Fibroblast of peridontal ligament (primary cell): ENCODE measurements around the gene IBTK.
"Not testable (repeated sequence)": the region's sequence is repeated elsewhere in the genome, so short reads cannot be mapped to it uniquely, and the experiment has no call there.

ENCODE experiments used
- DNase-seq: peaks from one replicate; pipeline ENCODE4 v3.0.0-alpha.2; 2010; ENCODE audit errors: extremely low read depth

IBTK gene

DNA sequence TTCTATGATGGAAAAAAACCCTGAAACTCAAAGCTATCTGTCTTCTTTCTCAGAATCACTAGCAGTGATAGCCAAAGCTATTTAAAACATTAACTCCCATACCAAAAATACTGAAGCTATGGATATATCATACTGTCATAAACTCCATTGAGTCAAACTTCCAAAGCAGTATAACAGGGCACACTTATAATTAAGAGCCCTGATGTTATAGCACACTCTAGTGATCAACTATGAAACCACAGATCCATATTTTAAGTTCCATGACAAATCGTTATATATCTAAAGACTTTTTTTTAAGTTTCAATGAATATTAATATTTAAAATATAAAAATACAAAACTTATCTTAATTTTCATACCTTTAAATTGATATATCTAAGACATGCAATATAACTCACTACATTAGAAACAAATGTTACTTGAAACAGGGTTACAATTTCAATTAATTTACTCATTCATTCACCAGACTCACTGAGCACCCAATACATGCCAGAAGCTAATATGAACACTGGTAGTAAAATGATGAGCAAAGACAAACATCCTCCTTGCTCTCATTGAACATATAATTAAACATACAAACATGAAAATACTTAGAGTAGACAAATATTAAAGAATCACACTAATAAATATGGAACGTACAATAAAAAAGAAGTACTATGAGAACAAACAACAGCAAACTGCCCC, 69.3 kb downstream of the IBTK start:
- peak; percentile 83 for DNase-seq

- DNase-seq, result peak; percentile 18
Observed at GRCh38 chr6:82176616-82177015, 70.9 kb downstream of the IBTK start.

DNA sequence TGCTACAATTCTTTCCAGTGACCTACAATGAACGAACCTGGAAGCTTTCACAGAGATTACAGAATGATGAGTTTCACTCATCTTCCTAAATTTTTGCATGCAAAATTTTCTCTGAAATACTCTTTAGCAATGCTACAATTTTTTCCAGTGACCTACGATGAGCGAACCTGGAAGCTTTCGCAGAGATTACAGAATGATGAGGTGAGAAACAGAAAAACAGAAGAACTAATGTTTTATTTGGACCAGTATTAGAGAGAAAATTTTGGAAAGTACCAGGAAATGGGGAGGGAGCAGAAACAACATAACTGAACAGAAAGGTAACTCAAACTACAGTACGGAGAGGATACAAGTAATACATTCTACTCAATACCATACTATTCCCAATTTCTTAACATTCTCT, 75.0 kb downstream of the IBTK start:
- DNase-seq, result no peak

DNA sequence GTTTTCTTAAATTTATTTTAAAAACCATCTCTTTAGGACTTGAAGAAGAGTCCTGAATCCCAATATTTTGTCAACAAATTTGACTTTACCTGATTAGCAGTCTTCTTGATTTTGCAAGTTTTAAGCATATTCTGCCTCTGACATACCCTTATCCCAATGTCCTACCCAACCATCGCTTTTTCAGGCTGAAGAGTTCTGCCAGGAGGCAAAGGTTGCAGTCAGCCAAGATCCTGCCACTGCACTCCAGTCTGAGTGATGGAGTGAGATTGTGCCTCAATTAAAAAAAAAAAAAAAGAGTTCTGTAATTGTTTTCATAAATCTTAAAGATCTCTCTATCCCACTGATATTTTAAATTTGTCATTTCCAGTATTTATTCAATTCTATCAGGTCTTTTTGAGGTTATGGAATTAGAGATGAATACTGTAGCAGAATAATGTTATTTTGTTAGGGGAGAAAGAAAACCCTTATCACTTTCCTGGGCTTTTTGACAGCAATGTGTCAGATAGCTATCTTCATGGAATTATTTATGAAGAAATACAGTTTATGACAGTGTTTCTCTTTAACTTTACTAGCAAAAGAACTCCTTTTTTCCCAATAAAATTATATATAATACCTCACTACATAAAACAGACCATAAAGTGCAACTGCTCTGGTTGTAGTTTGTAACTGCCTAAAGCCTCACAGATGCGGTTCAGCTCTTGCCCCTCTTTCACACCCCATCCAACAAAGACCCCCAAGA, 78.2 kb downstream of the IBTK start:
- DNase-seq, result no peak

DNA sequence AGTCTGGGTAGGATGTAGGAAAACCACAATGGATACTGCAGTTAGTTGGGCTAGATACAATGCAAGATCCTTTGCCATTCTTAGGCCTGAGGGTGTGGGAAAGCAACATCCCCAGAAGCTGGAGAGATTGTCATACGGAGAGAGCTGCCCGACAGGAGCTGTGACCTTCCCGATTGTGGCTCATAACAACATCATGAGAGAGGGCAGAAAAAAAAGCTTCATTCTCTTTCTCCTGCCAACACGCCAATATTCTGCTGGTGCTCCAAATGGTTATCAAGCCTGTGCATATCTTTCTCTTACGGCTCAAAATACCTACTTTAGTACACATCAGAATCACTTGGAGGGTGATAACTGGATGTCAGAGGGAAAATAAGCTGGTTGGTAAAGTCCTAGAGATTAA, 81.1 kb downstream of the IBTK start:
- DNase-seq, result no peak

DNA sequence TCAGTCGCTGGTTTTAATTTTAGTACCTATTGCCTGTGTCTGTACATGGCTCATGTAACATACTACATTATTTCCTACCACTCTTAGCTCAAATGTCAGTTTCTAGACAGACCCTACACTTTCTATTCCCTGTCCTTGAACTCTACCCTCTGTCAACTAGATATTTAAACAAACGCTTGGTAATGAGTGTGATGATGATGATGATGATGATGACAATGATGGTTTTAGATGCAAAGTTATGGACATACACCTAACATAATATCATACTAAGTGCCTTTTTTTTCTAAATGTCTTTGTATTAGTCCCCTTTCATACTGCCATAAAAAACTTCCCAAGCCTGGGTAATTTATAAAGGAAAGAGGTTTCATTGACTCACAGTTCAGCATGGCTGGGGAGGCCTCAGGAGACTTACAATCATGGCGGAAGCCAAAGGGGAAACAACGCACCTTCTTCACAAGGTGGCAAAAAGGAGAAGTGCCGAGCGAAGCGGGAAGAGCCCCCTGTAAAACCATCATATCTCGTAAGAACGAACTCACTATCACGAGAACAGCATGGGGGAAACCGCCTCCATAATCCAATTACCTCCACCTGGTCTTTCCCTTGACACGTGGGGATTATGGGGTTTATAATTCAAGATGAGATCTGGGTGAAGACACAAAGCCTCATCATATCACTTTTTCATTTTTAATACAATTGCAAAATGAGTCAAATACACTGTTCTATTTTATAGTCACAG, 87.1 kb downstream of the IBTK start:
- no peak for DNase-seq

DNA sequence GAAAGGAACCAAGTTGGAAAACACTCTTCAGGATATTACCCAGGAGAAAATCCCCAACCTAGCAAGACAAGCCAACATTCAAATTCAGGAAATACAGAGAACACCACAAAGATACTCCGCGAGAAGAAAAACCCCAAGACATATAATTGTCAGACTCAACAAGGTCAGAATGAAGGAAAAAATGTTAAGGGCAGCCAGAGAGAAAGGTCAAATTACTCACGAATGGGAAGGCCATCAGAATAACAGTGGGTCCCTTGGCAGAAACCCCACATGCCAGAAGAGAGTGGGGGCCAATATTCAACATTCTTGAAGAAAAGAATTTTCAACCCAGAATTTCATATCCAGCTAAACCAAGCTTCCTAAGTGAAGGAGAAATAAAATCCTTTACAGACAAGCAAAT, 94.8 kb downstream of the IBTK start:
- DNase-seq, result not testable (repeated sequence)

- not testable (repeated sequence) for DNase-seq
Observed at GRCh38 chr6:82151147-82151546, 96.4 kb downstream of the IBTK start.

DNA sequence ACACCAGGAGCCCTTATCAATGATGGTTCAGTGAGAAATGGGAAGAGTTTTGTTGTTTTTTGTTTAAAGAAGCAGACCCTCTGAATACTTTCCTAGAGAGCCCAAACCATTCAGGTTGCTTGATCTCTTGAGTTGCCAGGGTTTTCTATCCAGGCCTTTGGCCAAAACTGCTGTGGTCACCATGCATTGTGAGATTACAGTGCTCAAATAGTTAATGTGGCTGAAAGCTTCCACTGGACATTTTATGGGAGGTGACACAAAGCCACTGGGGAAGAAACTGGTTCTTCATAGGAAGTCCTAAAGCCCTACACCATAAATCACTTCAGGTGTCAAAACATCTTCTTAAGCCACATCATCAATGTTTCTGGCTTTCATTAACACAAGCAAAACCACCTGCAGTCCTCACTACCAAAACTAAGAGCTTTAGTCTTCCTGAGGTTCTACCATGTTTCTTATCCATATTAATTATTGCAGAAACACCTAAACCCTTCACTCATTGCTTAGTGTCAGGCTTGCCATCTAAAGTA, 101.6 kb downstream of the IBTK start:
- peak; percentile 5 for DNase-seq

DNA sequence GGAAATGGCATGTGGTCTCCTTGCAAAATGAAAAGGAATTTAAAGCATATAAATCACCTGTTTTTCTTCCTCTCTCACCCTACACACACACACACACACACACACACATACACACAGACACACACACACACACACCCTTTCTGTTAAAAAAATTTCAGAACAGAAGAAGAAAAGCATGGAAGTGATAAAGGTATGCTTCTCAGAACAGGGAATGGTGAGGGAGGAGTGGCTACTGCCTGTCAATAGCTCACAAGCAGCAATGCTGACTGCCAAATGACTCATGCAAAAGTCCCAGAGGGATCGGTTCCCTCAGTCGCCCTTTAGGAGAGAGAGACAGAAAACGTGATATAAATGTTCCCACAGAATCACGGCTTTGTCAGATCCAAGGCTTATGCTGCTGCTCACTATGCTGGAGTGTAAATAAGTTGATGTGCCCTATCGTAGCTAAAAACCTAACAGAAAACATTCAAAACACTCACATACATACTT, 102.6 kb downstream of the IBTK start:
- DNase-seq, result peak; percentile 88

- DNase-seq, result peak; percentile 98
Observed at GRCh38 chr6:82144007-82144851, 103.3 kb downstream of the IBTK start.

DNA sequence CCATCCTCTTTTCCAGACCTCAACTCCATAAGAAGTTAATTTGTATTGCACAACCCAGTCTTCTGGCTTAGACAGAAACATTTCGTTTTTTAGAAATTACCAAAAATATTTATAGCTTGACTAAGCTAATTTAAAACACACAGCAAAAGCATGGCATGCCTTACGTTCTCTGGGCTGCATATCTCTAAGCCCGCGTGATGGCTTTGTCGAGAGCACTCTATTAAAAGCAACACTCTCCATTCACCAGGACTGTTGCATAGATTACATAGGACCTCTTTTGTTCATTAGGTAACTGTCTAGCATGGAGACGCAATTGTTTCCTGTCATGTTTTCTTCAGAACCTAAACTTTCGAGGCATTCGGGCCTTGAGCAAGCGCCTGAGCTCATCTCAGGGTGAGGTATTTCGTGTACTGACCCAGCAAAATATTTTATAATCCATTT, 104.5 kb downstream of the IBTK start:
- DNase-seq, result peak; percentile 91

GRCh38 chr6:82142524-82142923, 105.0 kb downstream of the IBTK start:
- DNase-seq, result no peak

DNA sequence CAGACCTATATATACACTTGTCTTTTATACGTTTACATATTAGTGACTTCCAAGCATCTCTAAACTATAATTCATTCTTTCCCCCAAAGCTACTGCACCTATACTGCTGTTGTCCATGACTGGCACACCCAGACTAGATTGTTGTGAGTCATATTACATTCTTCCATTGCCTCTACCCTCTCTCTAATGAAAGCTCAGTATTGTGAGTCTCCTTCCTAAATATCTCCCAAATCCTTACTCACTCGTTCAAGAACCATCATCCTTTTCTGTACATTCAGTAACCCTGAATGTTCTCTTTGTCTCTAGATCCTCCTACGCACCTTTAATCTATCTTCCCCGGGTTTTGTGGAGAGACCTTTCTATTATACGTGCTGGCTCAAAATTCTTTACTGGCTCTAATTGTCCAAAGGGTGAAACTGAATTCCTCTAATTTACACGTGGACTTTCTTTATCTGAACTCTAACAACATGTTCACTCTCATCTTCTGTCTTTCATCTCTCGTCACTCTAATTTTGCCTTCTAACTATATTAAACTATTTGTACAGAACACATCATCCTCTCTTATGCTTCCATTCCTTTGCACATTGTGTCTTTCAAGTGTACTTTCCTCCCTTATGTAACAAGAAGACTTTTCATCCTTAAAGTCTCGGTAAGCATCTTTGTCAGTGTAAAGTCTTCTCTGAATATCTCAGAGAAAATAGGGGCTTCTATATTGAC, 109.3 kb downstream of the IBTK start:
- DNase-seq, result no peak

DNA sequence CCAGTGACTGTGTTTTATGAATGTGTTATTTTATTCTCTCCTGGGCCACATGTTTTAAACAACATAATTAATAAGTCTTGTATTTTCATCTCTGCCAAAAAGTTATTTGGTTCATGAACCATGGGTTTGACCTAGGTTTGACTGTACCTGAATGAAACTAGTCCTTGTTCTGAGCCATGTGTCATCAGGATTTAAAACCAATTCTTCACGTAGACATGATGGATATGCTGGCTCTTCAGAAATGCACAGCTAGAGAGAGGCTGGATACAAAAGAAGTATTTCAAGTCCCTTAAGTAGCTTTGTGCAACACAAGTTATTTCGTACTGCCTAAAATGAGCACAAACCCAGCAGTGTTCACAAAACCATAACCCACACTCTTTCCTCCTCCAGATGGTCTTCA, 116.1 kb downstream of the IBTK start:
- DNase-seq, result no peak

DNA sequence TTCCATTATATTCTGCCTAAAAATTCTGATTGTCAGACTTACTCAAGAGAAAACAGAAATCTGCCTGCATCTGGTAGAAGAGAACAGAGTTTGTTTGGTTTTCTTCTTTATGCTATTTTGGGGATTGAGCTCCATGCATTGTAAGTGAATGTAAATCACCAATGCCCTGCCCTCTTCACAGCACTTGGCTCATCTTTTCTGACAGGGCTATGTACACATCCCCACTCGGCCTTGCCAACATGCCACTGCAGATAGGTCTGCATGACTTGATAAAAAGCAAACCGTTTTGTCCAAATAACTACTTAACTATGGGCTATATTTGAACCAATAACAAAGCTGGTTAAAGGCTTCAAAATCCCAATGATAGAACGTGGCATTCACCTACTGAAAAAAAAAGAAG, 117.7 kb downstream of the IBTK start:
- DNase-seq, result no peak

DNA sequence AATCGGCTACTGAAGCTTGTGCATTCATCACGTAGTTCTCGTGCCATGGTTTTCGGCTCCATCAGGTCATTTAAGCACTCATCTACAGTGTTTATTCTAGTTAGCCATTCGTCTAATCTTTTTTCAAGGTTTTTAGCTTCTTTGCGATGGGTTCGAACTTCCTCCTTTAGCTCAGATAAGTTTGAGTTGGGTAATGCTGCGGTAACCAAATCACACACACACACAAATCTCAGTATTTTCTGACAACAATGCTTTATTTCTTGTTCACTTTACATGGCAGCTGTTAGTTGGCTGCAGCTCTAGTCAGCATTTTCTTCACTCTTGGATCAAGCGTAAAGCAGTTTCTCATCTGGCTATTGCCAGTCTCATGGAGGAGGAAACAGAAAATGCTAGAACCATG, 118.6 kb downstream of the IBTK start:
- not testable (repeated sequence) for DNase-seq

DNA sequence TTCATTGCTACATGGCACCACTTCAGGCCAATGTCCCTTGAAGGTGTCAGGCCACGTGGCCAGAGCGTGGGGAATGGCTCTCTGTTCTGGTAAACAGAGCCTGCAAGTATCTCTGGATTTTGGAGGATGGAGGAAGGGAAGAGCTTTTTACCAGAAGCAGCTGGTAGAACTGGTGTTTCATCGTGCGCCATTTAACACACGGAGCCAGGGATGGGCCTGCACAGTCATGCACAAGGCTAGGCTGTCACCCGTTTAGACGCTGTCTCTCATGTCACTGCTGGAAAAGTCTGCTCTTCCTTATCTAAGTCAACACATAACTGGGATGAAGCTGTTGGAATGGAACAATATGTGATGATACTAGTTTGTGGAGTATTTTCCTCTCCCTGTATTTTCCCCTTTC, 123.9 kb downstream of the IBTK start:
- no peak for DNase-seq
